ENCODE measurements around the gene IL1RAPL1. TPM values are rescaled to one million over a fixed set of nuclear protein-coding genes. Genes with fewer than 3 reads are reported as not detected.

The IL1RAPL1 gene
- total RNA-seq, 4 donors from 2014 or later = 0.16 to 0.46 TPM; not detected in 2

DNA sequence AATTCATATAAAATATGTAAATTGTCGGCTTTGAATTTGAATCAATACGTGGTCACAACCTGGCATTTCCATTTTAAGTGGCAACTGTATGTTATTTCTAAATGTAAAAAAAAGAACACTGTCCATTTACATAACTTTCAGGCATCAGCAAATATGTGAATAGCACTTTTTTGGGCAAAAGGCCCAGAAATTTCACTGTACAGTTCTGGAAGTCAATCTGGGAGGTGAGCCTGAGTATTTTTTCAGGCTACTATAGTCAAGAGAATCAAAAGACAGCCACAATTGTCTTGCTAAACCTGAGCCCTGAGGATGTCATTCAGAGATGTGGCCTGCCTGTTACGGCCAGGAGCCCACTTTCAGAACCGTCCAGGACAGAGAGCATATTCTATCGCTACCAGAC lies 1084.2 kb downstream of the IL1RAPL1 start:
- Histone ChIP-seq H3K27me3 (no peaks in the 10 kb centered on the region), H3K9me3 (no peaks in the 10 kb centered on the region), H3K4me3 (no peak overlapping the region), H3K36me3 (no peaks in the 10 kb centered on the region), H3K4me1 (no peaks in the 10 kb centered on the region), H3K27ac (no peak overlapping the region)
- in situ Hi-C loops (cut with MboI; ENCODE audit: low sequenced_read_pairs in 4 of 4) (no loop called here), intact Hi-C loops (cut with DNase I; ENCODE audit: low total_unique reads) (no loop called here)
- no peak for ATAC-seq
- TF ChIP-seq, protein P1, sequence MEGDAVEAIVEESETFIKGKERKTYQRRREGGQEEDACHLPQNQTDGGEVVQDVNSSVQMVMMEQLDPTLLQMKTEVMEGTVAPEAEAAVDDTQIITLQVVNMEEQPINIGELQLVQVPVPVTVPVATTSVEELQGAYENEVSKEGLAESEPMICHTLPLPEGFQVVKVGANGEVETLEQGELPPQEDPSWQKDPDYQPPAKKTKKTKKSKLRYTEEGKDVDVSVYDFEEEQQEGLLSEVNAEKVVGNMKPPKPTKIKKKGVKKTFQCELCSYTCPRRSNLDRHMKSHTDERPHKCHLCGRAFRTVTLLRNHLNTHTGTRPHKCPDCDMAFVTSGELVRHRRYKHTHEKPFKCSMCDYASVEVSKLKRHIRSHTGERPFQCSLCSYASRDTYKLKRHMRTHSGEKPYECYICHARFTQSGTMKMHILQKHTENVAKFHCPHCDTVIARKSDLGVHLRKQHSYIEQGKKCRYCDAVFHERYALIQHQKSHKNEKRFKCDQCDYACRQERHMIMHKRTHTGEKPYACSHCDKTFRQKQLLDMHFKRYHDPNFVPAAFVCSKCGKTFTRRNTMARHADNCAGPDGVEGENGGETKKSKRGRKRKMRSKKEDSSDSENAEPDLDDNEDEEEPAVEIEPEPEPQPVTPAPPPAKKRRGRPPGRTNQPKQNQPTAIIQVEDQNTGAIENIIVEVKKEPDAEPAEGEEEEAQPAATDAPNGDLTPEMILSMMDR (IDR thresholded peaks at IDR 0.05 in 4 of 5, conservative IDR thresholded peaks at IDR 0.05 in 1 of 5) = no peak
- TF ChIP-seq POLR2A (IDR thresholded peaks at IDR 0.05) = no peak
- DNase-seq = no peak

DNA sequence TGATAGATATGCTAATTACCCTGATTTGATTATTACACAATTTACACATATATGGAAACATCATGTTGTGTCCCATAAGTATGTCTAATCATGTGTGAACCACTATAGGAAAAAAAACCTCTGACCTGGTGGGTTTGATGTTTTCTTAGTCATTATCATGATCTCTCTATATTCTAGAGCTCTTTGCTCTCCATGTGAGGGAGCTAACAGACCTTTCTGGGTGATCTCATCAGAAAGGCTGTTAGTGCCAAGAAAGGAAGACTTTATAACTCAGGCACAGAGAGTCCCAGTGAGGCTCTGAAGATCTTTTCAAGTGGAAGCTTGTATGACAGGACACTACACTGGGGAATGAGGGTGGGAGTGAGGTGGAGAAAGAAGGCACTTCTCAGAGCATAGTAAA lies 1100.4 kb downstream of the IL1RAPL1 start:
- no peaks in the 10 kb centered on the region for H3K4me1 ChIP-seq
- H3K36me3 ChIP-seq = no peaks in the 10 kb centered on the region
- DNase-seq (no peak), ATAC-seq (no peak)
- intact Hi-C loops (cut with DNase I; ENCODE audit: low total_unique reads) = no loop called here
- no peaks in the 10 kb centered on the region for H3K9me3 ChIP-seq
- in situ Hi-C loops (cut with MboI; ENCODE audit: low sequenced_read_pairs in 4 of 4) = no loop called here
- H3K27me3 ChIP-seq = no peaks in the 10 kb centered on the region
- no peak overlapping the region for H3K27ac ChIP-seq
- H3K4me3 ChIP-seq = no peak overlapping the region
- TF ChIP-seq, protein P1 (IDR thresholded peaks at IDR 0.05 in 4 of 5, conservative IDR thresholded peaks at IDR 0.05 in 1 of 5) = no peak
- no peak for TF ChIP-seq POLR2A (IDR thresholded peaks at IDR 0.05)

DNA sequence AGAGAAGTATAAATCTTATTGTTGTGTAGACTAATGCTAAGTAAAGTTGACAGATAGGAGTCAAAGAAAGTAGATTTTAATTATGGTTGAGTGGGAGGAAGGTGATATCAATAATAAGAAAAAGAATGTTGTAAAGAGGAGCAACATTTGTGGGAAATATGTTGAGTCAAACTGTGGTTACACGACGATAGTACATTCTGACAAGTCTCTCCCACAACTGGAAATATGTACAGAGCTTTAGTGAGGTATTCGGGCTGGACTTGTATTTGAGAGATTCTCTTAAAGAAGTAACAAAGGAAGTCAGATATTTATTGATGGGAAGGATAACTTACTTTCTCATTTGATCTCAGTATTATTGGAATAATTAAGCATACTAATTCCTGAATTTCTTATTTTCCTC lies 1102.8 kb downstream of the IL1RAPL1 start:
- Histone ChIP-seq H3K27me3 (no peaks in the 10 kb centered on the region), H3K4me3 (no peak overlapping the region), H3K36me3 (no peaks in the 10 kb centered on the region), H3K4me1 (no peaks in the 10 kb centered on the region), H3K9me3 (no peaks in the 10 kb centered on the region), H3K27ac (no peak overlapping the region)
- DNase-seq (no peak), ATAC-seq (no peak)
- in situ Hi-C loops (cut with MboI; ENCODE audit: low sequenced_read_pairs in 4 of 4) (no loop called here), intact Hi-C loops (cut with DNase I; ENCODE audit: low total_unique reads) (no loop called here)
- TF ChIP-seq POLR2A (IDR thresholded peaks at IDR 0.05) = no peak
- TF ChIP-seq, protein P1 (IDR thresholded peaks at IDR 0.05 in 4 of 5, conservative IDR thresholded peaks at IDR 0.05 in 1 of 5) = no peak

DNA sequence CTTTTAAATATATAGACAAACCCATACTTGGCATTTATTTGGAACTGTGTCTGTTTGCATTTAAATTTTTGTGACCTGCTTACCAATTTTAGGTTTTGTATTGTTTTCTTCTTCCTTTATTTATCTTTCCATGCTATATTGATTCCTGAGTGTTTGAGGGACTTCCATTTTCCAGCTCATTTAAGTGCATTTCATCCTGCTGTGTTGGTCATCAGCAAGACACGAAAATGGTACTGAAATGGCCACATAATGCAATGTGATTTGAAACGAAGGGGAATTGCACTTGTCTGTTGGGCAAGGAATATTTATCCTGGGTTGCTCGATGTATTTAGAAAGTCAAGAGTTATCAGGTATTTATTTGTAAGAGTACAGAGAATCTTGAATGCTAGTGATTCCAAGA lies 1103.8 kb downstream of the IL1RAPL1 start:
- TF ChIP-seq, protein P1 (IDR thresholded peaks at IDR 0.05 in 4 of 5, conservative IDR thresholded peaks at IDR 0.05 in 1 of 5) = no peak
- no peak for TF ChIP-seq POLR2A (IDR thresholded peaks at IDR 0.05)
- no peaks in the 10 kb centered on the region for H3K36me3 ChIP-seq
- no peaks in the 10 kb centered on the region for H3K9me3 ChIP-seq
- in situ Hi-C loops (cut with MboI; ENCODE audit: low sequenced_read_pairs in 4 of 4) = no loop called here
- ATAC-seq (no peak), DNase-seq (no peak)
- no peaks in the 10 kb centered on the region for H3K4me1 ChIP-seq
- intact Hi-C loops (cut with DNase I; ENCODE audit: low total_unique reads) = no loop called here
- no peaks in the 10 kb centered on the region for H3K27me3 ChIP-seq
- no peak overlapping the region for H3K27ac ChIP-seq
- H3K4me3 ChIP-seq = no peak overlapping the region

DNA sequence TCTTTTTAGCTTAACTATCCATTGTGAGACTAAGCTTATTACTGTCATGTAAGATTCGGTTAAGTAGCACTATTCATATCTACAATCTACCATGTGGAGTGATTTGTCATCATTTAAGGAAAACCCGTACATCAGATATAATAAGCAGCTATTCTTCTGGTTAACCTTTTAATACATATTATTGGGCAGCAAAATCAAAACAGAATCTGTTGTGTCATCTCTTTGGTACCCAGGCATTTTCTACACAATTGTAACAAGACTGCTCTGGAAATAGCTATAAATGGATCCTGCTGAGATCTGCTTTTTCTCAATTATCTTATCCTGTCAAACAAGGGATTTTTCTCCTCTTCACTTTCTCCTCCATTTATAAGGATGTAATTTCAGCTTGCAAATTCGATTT lies 1106.7 kb downstream of the IL1RAPL1 start:
- in situ Hi-C loops (cut with MboI; ENCODE audit: low sequenced_read_pairs in 4 of 4) = no loop called here
- no peak overlapping the region for H3K27ac ChIP-seq

More for the DNA sequence above, 1106.7 kb downstream of the IL1RAPL1 start:
- TF ChIP-seq, protein P1 (IDR thresholded peaks at IDR 0.05 in 4 of 5, conservative IDR thresholded peaks at IDR 0.05 in 1 of 5) = no peak
- no peak for TF ChIP-seq POLR2A (IDR thresholded peaks at IDR 0.05)
- no peaks in the 10 kb centered on the region for H3K4me1 ChIP-seq
- H3K36me3 ChIP-seq = no peaks in the 10 kb centered on the region
- DNase-seq (no peak), ATAC-seq (no peak)
- H3K9me3 ChIP-seq = no peaks in the 10 kb centered on the region
- no peak overlapping the region for H3K4me3 ChIP-seq
- intact Hi-C loops (cut with DNase I; ENCODE audit: low total_unique reads) = no loop called here
- no peaks in the 10 kb centered on the region for H3K27me3 ChIP-seq

Measured in gastrocnemius medialis (tissue), 4 donors.